Neural progenitor cell (in vitro differentiated cells): ENCODE results near the gene HPS6.
"Not testable (repeated sequence)": the region's sequence is repeated elsewhere in the genome, so short reads cannot be mapped to it uniquely, and the experiment has no call there.

Experiments
- EZH2 ChIP-seq: fragments of 200-600 bp; sonication (generic); IDR thresholded peaks from 2 replicates; pipeline ENCODE4 v1.6.1; 2017; ENCODE audit warnings: antibody characterized with exemption, mild to moderate bottlenecking, moderate library complexity
- EZH2phosphoT487 ChIP-seq: fragments of 200-600 bp; sonication (generic); IDR thresholded peaks from 2 replicates; pipeline ENCODE4 v1.6.1; 2017; ENCODE audit warnings: antibody characterized with exemption
- TF ChIP-seq, protein P1 (sequence below): fragments of 200-600 bp; sonication (generic); IDR thresholded peaks from 2 replicates; pipeline ENCODE4 v1.5.1; 2017; ENCODE audit warnings: antibody characterized with exemption, mild to moderate bottlenecking

DNA sequence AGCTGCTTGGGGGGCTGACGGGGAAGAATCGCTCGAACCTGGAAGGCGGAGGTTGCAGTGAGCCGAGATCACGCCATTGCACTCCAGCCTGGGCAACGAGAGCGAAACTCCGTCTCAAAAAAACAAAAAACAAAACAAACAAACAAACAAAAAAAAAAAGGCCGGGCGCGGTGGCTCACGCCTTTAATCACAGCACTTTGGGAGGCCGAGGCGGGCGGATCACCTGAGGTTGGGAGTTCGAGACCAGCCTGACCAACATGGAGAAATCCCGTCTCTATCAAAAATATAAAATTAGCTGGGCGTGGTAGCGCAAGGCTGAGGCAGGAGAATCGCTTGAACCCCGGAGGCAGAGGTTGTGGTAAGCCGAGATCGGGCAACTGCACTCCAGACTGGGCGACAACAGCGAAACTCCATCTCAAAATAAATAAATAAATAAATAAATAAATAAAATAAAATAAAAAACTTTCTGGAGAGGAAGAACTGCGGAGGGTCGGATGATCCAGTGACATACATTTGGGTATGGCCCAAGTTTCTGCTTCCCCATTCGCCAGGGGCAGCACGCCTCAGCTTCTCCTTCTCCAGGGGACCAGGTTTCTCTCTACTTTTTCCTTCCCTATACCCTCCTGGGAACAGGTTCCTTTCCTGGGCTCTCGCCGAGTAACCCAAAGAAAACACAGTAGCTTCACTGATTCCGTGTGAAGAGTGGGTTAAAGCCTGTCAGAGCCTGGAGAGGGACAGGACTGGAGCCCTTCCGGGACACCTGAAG lies 10.1 kb upstream of the HPS6 start:
- TF ChIP-seq EZH2, EZH2phosphoT487: not testable (repeated sequence)
- TF ChIP-seq, protein P1, sequence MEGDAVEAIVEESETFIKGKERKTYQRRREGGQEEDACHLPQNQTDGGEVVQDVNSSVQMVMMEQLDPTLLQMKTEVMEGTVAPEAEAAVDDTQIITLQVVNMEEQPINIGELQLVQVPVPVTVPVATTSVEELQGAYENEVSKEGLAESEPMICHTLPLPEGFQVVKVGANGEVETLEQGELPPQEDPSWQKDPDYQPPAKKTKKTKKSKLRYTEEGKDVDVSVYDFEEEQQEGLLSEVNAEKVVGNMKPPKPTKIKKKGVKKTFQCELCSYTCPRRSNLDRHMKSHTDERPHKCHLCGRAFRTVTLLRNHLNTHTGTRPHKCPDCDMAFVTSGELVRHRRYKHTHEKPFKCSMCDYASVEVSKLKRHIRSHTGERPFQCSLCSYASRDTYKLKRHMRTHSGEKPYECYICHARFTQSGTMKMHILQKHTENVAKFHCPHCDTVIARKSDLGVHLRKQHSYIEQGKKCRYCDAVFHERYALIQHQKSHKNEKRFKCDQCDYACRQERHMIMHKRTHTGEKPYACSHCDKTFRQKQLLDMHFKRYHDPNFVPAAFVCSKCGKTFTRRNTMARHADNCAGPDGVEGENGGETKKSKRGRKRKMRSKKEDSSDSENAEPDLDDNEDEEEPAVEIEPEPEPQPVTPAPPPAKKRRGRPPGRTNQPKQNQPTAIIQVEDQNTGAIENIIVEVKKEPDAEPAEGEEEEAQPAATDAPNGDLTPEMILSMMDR: not testable (repeated sequence)
